NOMO-1 (cell line): ENCODE data around the gene SUN2.

Source experiments
- DNase-seq, 2 experiments: peaks; one replicate each; lab custom pipeline; 2025; ENCODE audit not compliant: unreplicated experiment in 2 of 2; lab: John Stamatoyannopoulos, UW

The SUN2 gene

DNA sequence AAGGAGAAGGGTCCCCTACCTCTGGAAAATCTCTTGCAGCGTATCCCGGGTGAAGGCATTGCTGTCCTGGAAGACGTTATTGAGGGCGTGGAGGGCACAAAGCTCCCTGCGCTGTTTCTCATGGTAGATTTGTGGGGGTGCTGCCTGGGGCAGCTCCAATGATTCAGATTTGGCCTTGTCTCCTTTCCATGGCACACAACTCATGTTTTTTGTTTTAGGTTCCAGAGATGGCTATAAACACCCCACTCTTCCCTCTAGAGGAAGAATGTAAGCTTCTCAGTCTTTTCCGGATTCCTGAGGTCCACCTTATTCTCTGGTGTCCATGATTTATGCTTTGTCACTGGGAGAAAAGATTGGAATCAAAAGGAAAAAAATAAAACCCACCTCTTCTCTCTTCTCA lies 56.0 kb downstream of the SUN2 start:
- peak in 1 of 2 experiments; percentile 9 for DNase-seq

DNA sequence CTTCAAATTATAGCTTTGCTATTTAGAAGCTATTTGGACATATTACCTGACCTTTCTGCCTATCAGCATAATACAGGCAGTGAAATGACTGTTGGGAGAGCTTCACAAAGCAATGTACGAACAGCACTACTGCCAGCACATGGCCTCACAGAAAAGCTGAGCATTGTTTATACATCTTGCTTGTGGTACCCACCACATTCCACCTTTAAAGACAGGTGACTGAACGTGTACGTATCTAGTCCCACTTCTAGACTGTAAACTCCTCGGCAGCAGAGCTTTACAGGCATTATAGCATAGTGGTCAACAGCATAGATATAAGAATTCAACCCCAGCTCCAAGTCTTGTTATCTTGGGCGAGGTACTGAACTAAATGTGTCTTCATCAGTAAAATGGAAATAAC lies 56.7 kb downstream of the SUN2 start:
- no peak for DNase-seq

DNA sequence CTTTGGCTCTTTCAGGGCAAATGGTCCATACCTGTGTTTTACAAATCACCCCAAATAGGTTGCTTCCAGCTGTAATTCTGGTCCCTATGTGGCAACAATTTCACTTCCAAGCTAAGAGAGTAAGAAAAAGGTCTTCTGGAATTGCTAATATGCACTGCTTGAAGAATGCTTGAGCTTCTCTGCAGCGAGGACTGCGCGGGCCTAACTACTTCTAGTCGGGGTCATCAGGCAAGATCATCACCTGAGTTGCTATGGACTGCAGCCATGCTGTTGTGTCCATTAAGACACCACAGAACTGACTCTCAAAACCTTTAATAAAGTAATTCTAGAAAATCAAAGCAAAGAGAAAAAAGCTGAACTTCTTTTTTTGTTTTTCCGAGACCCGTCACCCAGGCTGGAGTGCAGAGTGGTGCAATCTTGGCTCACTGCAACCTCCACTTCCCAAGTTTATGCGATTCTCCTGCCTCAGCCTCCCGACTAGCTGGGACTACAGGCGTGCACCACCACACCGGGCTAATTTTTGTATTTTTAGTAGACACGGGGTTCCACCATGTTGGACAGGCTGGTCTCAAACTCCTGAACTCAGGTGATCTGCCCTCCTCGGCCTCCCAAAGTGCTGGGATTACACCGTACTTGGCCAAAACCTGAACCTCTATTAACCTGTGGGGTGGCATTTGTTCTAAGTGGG lies 57.2 kb downstream of the SUN2 start:
- DNase-seq, result no peak

DNA sequence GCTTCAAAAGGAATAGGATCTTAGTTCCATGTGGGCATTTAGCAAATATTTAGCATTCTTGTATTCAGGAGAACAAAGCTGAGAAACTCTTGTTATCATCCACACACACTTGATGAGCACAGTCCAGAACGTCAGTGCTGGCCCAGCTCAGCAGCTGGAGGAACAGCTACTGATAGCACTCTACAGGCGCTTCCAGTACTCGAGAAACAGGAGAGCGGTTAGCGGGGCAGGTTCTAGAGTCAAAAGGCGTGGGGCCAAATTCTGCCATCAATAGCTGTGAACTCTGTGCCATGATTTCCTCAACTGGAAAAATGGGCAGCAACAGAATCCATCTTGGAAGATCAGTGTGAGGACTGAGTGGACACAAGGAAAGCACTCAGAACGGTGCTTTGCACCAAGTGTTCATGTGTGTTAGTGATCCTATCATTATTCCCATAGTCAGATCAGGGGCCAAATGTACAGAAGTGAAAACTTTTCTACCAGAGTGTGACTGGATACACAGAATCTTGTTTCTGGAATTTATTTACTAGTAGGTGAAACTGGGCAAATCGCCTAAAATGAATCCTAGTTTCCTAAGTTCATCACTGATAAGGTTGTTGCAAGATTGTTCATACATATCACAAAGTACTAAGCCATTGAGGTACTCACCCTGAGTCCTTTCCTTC lies 58.2 kb downstream of the SUN2 start:
- DNase-seq, result no peak

DNA sequence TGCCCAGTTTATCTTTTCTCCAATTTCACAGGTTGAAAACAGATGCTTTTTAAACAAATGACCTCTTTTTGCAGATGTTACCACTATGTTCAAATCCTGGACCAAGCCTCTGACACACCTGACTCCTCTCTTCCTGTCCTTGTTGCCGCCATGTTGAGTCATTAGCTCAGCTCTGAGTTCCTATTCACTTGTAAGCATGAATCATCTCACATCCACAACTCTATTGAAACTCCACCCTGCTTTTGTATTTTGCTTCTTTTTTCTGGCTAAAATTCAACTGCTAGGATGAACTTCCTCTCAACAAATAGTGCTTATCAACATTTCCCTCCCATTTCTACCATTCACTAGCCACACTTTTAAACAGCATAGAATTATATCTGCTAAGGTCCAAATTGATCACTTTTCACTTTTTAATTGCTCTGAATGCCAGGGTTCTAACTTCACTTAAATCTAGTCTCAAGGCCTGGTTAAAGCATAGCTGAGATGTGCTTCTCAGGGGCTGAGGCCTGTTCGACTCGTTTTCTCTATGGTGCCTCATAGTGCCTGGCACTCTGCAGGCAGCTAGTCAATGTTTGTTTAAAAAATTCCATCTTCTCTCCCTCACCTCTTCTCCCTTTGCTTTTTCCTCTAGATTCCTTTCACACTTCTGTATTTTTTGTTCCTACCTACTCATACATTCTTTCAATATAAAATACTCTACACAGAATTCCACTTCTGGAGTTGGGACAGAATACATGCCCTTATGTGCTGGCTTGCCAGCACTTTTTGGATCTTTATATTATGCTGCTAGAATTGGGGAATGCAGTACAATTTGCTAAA lies 59.0 kb downstream of the SUN2 start:
- peak in 1 of 2 experiments; percentile 10 for DNase-seq

DNA sequence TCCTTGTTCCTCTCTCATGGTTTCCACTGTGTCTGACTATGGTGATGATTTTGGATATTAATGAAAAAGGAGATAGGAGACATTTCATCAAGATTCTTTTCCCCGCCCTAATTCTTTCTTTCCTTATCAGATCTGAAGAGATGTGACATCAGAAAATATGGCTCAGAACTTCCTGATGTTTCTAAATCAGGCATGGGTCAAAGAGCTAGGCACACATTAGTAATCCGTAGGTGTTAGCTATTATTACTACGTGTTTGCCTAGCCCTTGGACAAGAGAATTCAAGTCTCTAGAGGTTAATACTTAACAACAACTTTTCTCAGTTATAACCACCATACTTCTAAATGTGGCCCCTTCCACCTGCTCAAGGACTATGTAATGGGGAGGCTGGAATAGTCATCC lies 60.9 kb downstream of the SUN2 start:
- no peak for DNase-seq

- DNase-seq, result no peak
These were observed 61.7 kb downstream of the SUN2 start for GRCh38 chr22:38694049-38694448.

DNA sequence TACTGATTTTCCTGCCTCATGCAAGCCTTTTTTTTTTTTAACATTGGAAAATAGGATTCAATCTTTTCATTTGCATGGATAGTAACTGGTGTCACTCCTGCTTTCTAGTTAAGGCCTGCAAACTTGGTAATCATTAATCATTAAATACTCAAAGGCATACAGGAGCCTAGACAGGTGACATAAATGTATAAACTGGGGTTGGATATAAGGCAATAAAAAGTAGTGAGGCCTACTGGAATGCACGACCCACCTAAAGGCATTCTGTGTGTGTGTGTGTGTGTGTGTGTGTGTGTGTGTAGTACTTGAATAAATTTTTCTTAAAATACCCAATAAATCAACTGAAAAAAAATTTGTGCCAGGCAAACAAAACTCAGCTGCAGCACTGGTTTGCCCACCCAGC lies 66.1 kb downstream of the SUN2 start:
- DNase-seq, result no peak

GRCh38 chr22:38685761-38686160 lies 70.0 kb downstream of the SUN2 start:
- DNase-seq, result no peak

- DNase-seq, result no peak
These were observed 70.9 kb downstream of the SUN2 start for GRCh38 chr22:38684895-38685294.
